ENCODE results near the gene FNIP2.
"Not testable (repeated sequence)": the region's sequence is repeated elsewhere in the genome, so short reads cannot be mapped to it uniquely, and the experiment has no call there.

Gene FNIP2

DNA sequence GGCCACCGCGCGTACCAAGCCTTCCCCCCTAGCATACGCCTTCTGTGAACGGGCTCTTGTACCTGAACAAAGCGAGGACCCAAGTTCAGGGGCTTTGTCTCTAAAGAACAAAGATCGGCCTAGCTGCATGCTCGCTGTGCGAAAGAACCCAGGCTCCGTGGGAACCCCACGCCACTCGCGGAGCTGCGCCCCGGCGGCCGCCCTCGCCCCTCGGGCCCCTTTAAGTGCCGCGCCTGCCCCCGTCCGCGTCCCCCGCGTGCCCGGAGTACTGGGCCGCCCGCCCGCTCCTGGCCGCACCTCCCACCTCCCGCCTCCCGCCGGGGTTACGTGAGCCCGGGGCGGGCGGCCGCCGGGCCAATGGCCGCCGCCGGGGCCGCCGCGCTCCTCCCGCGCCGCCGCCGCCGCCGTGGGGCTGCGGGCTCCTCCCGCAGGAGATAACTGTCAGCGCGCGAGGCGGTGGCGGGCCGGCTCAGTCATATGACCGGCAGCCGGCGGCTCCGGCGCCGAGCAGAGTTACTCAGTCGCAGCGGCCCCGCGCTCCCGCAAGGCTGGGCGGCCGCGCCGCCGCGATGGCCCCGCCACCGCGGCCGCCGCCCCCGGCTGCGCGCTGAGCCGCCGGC is at the start of gene FNIP2:
FNIP2 (plus strand) TSS at position 472 of the 620 bp plus-strand sequence. CDS start 187 bp downstream, outside the sequence.
- DNase-seq: peak; percentile 46 to 52

DNA sequence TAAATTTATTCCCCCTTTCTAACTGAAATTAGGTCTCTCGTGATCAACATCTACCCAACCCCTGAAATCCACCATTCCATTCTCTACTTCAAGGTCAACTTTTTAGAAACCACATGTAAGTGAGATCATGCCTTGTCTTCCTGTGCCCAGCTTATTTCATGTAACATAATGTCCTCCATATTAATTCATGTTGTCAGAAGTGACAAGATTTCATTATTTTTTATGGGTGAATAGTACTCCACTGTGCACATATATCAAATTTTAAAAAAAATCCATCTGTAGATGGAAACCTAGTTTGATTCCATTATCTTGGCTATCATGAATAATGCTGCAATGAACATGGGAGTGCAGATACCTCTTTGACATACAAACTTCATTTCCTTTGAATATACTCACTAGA is 47.1 kb upstream of the FNIP2 start:
- no peak for DNase-seq

DNA sequence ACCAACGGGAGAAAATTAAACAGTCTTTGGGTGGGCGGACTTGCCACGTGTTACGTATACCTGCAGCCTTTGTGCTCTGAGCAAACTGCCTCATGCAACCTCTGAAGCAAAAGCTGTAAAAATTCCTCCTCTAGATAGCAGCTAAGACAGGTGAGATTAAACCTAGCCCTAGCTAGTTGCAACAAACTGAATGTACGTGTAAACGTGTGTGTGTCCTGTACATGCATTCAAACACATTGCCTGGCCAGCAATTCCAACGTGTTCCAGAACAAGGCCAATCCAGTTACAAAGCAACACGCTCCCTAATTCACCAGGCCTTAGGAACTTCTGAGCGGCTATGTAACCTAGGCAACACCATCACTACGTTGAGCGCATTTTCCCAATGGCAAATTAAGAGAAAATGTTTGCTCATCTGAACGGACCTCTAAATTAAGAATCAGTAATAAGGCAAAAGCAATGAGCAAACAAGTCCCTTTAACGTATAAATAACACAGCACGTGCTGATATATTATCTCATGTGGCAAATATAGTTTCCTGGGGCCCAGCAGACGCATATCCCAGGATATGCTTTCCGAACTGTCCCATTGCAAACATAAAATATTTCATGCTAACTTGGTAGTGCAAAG is 46.4 kb upstream of the FNIP2 start:
- DNase-seq: peak; percentile 17 to 26

DNA sequence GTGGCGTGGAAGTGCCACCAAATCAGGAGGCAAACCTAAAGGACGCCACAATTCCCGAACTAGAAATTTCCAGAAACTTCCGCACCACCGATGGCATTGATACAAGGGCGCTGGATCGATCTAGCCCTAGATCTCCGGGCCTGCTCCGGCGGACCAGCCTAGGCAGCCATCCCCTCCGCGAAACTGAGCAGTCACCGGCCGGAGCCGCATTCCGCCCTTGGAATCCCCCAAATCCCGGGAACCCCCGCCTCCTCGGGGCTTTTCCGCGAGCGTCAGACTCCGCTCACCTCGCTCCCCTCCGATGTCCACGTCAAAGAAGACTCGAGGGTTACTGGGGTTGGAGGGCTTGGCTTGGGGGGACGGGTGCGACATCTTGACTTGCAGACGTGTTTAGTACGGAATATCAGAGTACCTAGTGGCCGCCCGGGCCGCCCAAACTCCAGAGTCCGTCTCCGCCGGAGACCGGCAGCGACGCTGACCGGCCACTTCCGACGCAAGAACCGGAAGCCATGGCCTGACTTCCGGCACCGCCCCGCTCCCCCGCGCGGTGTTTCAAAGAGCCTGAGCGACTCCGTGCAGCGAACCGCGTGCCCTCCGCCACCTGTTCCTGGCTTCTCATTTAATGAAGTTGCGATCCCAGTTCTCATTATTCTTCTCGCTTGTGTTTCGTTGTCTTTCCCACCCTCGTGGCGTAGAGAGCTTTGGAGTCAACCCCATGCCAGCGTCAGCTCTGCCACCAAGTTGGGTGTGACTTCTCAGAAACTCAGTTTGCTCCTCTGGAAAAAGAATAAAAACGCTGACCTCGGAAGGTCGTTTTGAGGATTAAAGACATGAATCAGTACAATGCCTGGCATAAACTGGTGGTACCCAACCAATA is 45.7 kb upstream of the FNIP2 start, which contains the start of gene PPID:
PPID (minus strand) TSS at position 480 of the 877 bp plus-strand sequence; CDS start at position 372, 108 bp downstream.
- DNase-seq: peak; percentile 59 to 64

DNA sequence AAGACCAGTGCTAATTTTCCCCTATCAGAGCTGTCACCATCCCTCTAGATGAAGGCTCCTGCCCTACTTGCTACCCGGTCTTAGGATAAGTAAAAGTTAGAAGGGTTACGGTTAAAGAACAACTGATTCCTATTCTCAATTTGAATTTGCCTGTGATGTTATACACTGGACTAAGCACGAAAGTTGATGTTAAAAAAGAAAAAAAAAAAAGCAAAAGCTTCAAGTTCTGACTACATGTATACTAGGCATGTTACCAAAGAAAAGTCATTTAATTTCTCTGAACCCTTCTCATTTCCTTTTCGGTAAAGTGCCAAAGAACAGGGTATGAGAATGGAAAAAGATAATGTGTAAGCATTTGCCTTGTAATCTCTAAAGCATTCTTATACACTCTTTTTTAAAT is 44.2 kb upstream of the FNIP2 start:
- DNase-seq: no peak

GRCh38 chr4:158726633-158727032 is 42.2 kb upstream of the FNIP2 start:
- DNase-seq: no peak

DNA sequence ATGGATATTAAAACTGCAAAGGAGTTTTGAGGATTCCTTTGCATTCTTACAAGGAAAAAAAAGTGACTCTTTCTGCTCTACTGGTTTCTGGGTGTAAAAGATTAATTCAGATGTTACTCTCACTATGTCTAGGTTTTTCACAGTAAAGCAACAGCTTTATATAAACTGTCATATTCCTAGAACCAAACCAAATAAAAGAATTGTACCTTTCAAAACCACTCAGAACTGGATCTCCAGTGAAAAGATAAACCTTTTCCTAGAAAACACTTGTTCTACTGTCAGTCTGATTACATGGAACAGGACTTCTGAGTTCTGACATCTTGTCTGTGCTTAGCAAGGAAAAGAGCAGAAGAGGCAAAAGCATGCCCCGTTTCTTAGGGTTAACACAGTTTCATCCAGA is 40.6 kb upstream of the FNIP2 start:
- DNase-seq: no peak

DNA sequence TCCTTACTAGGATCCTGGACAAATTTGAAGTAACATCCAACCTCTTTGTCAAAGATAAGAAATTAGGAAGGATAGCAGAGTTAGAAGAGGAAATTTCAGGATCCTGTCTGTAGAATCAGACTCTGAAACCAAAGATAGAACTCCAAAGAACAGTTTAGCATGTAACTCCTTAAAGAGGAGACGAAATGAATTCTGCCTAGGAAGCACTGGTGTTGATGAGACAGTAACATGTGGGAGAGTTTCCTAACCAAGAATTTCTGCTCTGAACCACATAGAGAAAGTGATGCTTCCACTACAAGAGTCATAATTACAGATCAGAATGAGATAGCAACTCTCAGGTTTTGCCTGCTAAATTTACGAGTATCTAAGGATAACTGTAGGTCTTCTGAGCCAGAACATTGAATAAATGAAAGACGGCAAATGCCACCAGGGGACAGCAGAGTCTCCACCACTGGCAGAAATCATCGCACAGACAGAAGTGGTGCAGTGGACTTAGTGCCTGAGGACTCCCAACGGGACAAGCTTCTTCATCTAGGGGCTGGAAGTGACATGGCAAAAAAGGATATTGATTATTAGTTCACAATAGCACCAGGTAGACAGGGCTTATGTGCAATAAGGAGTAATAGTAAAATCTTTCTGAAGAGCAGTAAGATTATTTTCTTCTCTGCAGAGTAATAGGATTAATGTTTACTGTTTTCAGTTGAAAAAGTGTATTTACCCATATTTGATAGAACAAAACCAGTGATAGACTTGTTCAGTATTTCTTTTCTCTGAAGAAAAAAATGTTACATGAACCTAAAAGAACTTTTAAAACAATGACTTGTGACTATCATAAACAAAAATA is 38.9 kb upstream of the FNIP2 start:
- DNase-seq: peak; percentile 70 to 75

- no peak for DNase-seq
These were observed 30.0 kb upstream of the FNIP2 start for GRCh38 chr4:158738866-158739265.

- DNase-seq: no peak
These were observed 29.2 kb upstream of the FNIP2 start for GRCh38 chr4:158739600-158739999.

DNA sequence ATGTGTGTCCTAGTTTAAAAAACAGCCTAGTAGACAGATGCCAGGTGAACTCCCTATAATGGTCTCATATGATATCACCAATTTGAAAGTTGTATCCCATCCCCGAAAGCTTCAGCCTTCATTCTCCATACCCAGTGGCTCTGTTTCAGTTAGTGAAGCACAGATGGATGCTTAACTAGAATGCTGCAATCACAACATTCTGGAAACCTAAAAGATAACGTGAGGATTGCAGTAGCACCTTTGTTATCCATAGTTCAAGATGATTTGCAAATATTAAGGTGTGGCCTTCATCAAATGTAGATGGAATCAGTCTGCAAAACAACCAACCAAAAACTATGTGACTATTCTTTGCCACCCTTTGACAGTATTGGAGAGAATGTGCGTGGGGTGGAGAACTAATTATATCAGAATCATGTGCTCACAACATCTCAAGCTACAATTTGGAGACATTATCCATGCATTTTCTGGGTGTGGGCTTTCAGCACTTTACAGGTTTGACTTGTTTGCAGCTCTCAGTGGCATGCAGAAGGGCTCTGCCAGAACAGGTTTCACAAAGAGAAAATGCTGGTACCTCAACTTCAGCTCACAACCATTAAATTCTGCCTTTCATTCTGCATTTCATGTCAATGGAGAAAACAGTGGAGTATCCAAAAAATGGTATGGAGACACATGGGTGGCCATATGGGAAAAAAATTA is 27.4 kb upstream of the FNIP2 start:
- DNase-seq: no peak

GRCh38 chr4:158746537-158746936 is 22.3 kb upstream of the FNIP2 start:
- not testable (repeated sequence) for DNase-seq

DNA sequence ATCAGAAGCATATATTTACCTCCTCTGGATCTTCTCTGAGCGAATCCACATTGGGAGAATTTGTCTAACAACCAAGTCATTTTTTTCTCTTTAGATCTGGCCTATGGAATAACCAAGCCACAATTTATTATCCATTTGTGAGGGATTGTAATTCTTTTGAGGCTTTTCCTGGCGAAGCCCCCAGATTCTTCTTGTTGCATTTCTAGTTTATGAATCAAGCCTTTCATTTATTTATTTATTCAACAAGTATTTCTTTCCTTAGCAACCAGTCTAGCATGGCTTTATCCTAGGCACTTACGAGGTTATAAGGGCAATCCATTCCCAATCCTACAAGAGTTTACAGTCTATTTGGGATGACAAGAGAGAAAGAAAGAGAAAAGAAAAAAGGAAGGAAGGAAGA is 18.4 kb upstream of the FNIP2 start:
- DNase-seq: no peak

DNA sequence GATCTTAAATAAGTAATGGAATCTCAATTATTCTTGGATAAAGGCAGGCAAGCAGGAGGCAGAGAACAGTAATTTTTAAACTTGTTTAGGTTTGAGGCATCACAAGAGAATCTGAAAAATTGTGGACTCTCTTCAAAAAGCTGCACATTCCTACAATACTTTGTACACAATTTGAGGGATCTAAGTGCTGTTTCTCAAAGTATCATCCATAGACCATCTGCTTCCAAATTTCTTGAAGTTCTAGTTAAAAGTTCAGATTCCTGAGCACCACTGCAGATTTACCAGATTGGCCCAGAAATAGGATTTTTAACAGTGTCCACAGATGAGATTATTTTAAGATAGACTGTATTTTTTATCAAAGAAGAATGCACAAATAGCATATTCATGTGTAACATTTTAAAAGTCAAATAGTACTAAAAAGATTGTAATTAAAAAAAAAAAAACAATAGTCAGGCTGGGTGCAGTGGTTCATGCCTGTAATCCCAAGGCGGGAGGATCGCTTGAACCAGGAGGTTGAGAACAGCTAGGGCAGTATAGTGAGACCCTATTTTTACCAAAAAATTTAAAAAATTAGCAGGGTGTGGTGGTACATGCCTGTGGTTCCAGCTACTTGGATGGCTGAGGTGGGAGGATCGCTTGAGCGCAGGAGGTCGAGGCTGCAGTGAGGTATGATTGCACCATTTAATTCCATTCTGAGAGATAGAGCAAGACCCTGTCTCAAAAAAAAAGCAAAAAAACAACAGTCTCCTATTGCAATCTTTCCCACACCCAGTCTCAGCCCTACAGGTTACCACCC is 14.2 kb upstream of the FNIP2 start:
- DNase-seq: no peak

DNA sequence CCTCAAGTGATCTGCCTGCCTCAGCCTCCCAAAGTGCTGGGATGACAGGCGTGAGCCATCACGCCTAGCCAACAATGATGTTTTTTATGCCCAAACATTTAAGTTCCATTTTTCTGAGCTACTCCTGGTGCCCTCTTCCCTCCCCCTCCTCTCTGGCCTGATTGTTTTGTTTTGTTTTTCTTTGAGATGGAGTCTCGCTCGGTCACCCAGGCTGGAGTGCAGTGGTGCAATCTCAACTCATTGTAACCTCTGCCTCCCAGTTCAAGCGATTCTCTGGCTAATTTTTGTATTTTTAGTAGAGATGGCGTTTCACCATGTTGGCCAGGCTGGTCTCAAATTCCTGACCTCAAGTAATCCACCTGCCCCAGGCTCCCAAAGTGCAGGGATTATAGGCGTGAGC is 13.0 kb upstream of the FNIP2 start:
- DNase-seq: not testable (repeated sequence)

GRCh38 chr4:158756588-158756987 is 12.2 kb upstream of the FNIP2 start:
- no peak for DNase-seq

GRCh38 chr4:158758142-158758541 is 10.7 kb upstream of the FNIP2 start:
- no peak for DNase-seq

- no peak for DNase-seq
These were observed 10.1 kb upstream of the FNIP2 start for GRCh38 chr4:158758703-158759102.

GRCh38 chr4:158759539-158759938 is 9.3 kb upstream of the FNIP2 start:
- not testable (repeated sequence) for DNase-seq

GRCh38 chr4:158760866-158761265 is 8.0 kb upstream of the FNIP2 start:
- DNase-seq: no peak

DNA sequence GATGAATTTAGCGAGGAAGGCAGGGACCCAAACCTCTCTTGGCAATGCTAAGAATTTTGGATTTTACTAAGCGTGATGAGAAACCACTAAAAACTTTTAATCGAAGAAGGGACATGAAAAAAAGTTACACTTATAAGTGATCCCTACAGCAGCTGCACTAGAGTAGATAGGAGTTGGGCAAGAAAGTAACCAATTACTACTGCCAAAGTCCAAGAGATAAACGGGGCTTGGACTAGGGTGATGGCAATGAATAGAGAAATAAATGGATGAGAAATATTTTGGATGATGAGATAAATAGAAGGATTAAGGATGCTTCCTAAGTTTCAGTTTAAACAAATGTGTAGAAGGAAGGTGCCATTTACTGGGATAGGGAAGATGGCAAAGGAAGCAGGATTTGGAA is 6.3 kb upstream of the FNIP2 start:
- no peak for DNase-seq

Data from Kasumi-1 (cell line).